Fibroblast of skin of abdomen (primary cell): ENCODE data around the gene LETM1.

Experiments used
- DNase-seq: peaks from one replicate; pipeline ENCODE4 v3.0.0-alpha.2; 2013

The LETM1 gene

GRCh38 chr4:1806223-1806564, 49.8 kb downstream of the LETM1 start:
- no peak for DNase-seq

- DNase-seq = no peak
Observed at GRCh38 chr4:1805493-1806222, 50.3 kb downstream of the LETM1 start.

GRCh38 chr4:1804638-1805492, 51.1 kb downstream of the LETM1 start:
- no peak for DNase-seq

GRCh38 chr4:1803523-1804423, 52.2 kb downstream of the LETM1 start:
- DNase-seq = no peak

DNA sequence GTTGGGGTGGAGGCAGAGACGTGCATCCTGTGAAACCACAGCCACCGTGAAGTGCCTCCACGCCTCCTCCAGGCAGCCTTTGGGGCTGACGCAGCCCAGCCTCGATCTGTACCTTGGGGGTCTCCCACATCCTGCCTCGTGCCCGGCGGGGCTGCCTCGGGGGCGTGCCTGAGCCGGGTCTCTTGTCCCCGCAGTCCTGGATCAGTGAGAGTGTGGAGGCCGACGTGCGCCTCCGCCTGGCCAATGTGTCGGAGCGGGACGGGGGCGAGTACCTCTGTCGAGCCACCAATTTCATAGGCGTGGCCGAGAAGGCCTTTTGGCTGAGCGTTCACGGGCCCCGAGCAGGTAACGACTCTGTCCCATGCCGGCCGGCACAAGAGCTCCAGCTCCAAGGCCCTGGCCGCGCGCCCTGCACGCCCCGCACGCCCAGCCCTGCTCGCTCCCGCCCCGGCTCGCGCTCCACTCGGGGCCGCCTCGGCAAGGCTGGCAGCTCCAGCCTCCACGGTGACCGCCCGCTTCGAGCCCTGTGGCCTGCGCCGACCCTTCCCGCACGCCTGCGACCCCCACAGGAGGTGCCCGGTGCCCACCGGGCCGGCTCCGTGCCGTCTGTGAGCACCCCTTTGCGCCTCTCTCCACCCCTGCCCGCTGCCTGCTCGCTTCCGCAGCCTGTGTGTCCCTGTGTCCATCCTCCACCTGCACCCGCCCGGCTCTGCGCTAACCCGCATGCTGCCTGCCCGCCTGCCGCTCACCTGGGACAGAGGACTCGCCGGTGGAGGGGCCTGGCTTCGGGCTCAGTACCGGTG, 53.0 kb downstream of the LETM1 start:
- DNase-seq = no peak

DNA sequence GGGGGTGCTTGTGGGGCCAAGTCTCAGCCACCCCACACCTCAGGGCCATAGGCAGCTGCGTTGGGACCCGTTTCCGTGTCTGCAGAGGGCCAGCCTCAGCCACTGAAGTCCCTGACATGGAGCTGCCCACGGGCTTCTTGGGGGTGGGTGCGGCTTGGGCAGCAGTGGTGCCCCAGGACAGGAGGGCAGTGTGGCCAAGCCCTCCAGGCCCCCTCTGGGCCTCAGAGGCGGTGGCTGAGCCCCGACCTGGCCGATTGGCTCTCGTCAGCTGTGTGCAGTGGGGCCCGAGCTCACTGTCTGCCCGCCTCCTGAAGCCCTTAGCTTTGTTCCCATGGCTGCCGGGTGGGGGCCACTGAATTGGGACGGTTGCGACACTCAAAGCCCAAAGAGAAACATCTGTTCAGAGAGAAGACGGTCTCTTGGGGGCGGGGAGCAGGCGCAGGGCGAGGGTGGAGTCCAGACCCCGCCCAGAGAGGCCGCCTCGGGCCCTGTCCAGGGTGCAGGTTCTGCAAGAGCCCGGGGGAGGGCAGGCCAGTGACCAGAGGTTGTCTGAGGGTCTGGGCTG, 53.7 kb downstream of the LETM1 start:
- DNase-seq = no peak

DNA sequence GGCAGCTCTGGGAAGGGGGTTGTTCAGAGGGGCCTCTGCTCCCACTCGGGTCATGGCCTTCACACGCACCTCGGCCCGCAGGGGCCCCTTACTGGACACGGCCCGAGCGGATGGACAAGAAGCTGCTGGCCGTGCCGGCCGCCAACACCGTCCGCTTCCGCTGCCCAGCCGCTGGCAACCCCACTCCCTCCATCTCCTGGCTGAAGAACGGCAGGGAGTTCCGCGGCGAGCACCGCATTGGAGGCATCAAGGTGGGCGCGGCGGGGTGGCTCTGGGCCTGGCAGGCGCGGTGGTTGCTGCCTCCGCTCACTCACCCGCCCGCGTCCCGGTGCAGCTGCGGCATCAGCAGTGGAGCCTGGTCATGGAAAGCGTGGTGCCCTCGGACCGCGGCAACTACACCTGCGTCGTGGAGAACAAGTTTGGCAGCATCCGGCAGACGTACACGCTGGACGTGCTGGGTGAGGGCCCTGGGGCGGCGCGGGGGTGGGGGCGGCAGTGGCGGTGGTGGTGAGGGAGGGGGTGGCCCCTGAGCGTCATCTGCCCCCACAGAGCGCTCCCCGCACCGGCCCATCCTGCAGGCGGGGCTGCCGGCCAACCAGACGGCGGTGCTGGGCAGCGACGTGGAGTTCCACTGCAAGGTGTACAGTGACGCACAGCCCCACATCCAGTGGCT, 54.5 kb downstream of the LETM1 start:
- DNase-seq = no peak

DNA sequence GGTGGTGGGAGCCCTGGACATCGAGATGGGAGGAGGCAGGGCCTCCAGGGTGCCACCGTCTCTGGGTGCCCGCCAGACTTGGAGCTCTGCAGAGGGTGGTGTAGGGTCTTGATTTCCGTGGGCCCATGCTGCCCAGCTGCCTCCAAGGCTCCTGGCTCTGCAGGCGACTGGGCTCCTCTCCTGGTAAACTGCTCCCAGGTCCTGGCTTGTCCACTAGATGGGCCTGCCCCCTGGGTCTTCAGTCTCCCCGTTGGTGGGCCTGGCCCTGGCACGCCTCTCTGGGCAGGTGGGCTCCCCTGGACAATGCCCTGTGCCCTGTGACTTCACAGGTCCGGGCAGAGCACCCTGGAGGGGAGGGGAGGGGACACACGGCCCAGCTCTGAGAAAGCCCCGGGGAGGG, 55.2 kb downstream of the LETM1 start:
- DNase-seq = no peak

GRCh38 chr4:1799387-1800375, 56.3 kb downstream of the LETM1 start:
- DNase-seq = no peak

GRCh38 chr4:1798580-1799386, 57.2 kb downstream of the LETM1 start:
- DNase-seq = no peak

DNA sequence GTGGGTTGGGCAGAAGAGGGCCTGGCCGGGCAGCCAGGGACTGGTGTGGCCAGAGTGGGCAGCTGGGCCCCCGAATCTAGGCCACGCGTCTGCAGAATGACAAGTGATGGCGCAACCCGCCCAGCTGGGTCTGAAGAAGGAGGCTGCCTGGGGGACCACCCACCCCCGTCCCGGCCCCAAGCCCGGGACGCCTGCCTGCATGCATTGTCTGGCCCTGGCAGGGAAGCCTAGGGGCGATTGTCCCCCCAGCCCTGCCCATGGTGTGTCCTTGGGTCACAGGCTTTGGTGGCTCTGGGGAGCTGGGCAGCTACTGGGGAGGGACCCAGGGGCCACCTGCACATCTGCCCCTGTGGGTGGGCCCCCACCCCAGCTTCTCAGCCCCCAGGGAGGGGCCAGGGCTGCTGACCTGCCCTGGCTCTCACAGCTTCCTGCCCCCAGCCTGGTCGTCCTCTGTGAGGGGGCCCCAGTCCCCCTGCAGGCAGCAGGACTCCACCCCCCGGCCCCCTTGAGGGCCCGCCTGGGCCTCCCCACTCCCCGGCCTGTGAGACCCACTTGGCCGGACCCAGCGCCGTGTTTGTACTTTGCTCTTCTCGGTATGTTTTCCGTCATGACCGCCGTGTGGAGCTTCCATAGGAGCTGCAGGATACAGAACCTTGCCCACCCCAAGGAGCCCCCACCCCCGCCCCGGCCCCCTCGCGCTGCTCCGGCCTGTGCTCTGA, 57.9 kb downstream of the LETM1 start:
- DNase-seq = no peak

DNA sequence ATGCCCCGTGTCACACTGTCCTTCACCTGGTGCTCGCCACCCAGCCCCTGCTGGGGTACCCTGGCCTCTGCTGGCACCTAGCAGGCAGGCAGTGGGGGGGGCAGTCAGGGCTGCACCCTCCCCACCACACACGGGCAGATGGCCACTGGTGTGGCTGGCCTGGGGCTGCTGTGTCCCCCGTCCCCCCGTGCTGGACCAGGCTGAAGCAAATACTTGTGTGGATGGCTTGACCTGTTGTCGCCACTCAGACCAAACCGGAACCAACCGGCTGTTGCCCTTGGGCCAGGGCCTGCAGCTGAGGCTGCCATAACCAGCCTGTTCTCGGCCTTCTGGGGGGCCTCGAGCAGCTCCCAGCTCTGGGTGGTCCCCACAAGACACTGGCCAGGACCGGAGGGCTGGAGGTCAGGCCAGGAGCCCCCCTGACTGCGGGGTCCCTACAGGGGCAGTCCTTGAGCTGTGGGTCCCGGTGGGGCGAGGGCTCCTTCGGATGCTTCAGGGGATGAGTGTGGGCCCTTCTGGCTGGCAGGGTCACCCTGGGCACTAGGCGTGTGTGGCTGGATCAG, 58.6 kb downstream of the LETM1 start:
- no peak for DNase-seq

DNA sequence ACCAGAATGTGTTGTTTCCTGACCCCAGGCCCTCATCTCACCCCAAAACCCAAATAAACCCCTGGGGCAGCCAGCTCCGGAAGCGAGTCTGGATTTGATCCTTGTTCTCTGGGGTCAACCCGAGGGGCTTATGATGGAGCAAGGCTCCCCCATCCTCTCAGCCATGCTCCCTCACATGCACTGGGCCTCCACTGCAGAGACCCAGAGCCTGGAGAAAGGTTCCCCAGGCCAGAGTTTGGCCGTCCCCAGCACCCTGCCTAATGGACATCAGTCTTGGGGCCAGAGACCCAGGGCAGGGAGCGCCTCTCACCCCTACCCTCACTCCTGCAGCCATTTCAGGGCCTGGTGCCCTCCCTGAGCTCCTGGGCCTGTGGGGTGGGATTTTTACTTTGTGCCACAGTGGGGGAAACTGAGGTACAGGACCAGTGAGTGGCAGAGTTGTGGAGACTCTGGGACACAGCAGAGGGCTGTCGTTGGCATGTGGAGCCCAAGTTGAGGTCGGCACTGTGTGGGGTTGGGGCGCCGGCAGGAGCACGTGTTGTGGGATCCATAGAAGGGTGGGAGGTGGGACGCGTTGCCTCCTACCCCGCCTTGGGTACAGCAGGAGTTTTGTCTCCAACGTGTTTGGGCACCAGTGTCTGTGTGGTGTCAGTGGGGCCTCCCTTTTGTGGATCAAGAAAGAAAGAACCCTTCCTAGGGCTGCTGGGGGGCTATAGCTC, 59.3 kb downstream of the LETM1 start:
- DNase-seq = no peak

DNA sequence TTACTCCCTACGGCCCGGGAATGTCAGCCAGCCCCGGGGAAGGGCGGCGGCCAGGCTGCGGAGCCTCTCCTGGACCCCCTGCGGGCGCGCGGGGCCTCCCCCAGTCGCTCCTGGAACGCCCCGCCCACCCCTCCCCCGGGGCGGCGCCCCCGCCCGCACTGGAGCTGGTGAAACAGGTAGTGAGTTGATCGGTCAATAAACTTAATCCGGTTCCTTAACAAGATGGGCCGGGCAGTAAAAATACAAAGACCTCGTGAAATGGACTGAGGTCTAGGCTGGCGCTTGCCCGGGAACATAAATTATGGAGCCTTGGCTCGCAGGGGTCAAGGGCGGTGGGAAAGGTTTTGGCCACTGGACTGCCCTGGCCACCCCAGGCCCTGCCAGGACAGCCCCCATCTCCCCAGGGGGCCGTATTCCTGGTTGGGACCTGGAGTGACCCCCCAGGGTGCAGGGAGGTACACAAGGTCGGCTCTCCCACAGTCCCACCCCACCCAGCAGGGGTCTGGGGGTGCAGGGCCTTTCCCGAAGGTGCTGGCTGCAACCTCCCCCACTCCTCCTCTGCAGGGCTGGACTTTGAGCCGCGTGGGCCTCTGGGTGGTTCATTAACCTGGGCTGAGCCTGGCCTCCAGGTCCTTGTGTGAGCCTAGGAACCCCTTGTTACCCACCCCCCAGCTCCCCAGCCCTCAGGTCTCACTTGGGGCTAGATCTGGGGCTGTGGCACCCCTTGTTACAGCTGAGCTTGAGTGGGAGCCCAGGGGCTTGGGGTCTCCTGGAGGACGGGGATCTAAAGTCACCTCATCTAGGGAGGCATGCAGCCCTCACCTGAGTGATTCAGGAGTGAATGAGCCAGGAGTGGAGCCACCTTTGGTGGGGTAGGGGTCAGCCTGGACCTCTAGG, 60.4 kb downstream of the LETM1 start:
- DNase-seq = no peak

GRCh38 chr4:1794809-1795298, 61.1 kb downstream of the LETM1 start:
- DNase-seq = no peak
